HG02938 (cell line): ENCODE data around the gene ZP3.
"Not testable (repeated sequence)": the region's sequence is repeated elsewhere in the genome, so short reads cannot be mapped to it uniquely, and the experiment has no call there.

Experiments
- ATAC-seq: cut with Tn5 transposase; IDR thresholded peaks from one replicate; pipeline ENCODE4 v1.9.1; 2021; ENCODE audit warnings: mild to moderate bottlenecking, moderate library complexity; ENCODE audit not compliant: unreplicated experiment

Gene ZP3

DNA sequence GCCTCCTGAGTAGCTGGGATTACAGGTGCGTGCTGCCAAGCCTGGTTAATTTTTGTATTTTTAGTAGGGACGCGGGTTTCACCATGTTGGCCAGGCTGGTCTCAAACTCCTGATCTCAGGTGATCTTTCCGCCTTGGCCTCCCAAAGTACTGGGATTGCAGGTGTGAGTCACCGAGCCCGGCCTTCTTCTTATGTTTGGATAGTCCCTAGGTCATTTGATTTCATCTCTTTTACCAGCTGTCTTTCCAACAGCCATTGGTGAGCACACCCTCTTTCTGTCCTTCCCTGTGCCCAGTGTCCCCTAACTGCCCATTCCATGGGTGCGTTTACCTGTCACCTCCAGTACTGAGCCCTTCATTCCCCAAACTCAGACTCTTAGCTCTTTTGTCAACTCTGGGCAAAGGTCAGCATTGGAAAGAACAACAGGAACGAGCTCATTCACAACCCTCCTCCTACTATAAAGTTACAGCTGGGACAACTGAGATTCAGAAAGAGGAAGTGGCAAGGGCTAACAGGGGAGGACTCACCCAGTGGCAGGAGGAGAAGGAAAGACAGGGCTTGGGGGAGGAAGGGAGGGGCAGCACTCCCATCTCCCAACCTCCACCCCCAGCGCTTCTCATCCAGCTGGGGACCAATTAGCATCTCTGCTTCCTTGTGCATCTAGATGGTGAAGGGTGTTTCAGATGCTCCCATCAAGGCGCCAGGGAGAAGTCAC is 20.8 kb upstream of the ZP3 start:
- ATAC-seq, result no peak

GRCh38 chr7:76405738-76406137 is 19.0 kb upstream of the ZP3 start:
- no peak for ATAC-seq

- no peak for ATAC-seq
Measured at GRCh38 chr7:76407718-76408117, 17.0 kb upstream of the ZP3 start.

DNA sequence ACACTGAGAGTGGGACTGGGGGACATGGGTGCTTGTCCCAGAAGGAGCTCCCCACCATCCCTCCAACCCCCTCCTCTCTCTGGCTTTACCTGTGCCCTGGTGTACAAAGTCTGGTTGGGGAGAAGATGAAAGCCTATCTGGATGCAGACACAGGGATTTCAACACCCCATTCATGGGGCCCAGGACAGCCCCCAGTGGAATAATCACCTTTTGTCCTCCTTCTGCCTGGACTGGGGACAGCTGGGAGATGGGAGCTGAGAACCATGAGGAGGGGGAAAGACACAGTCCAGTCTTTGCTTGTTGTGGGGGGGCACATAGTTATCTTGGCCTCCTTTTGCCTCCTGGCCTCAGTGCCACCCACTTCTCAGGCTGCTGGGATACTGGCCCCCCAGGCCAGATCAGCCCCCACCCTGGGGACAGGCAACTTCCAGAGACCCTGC is 16.6 kb upstream of the ZP3 start:
- ATAC-seq, result no peak

DNA sequence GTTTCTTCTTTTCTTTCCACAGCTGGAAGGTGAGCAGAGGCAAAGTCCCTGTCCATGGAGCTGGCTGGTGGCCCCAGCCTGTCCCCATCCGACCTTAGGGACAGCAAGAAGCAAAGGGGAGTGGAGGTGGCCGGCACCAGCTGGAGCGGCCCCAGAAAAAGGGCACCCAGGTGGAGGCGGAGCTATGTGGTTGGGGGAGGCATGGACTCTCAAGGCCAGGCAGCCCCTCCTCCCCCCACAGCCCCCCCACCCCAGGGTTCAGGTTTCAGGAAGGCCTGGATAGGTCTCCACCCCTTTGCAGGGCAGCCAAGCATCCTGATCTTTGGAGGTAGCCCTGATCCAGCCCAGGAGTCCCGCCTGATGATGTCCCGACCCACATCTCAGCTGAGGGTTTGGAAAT is 15.2 kb upstream of the ZP3 start, which contains the start of gene SSC4D:
TSS of gene SSC4D (minus strand) at position 161 of the 400 bp plus-strand sequence. CDS start 5,258 bp downstream, outside the sequence.
- ATAC-seq, result no peak

DNA sequence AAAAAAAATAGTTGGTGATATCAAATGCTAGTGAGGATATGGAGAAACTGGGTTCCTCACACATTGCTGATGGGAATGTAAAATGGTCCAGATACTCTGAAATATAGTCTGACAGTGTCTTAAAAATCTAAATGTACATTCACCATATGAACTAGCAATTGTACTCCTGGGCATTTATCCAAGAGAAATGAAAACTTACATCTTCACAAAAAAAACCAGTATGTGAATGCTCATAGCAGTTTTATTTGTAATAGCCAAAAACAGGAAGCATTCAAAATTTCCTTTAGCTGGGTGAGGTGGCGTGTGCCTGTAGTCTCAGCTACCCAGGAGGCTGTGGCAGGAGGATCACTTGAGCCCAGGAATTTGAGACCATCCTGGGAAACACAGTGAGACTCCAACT is 13.1 kb upstream of the ZP3 start:
- ATAC-seq, result no peak

DNA sequence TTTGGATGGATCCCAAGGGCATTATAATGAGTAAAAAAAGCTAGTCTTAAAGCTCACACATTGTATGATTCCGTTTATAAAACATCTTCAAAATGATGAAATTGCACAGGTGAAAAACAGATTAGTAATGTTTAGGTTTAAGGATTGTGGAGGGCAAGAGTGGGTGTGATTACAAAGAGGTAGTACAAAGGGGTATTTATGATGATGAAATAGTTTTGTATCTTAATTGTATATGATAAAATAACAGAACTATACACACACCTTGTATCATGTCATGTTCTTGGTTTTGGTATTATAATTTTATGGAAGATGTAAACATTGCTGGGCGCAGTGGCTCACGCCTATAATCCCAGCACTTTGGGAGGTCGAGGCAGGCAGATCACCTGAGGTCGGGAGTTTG is 12.5 kb upstream of the ZP3 start:
- ATAC-seq, result no peak

GRCh38 chr7:76417654-76418310 is 7.0 kb upstream of the ZP3 start:
- ATAC-seq, result not testable (repeated sequence)

GRCh38 chr7:76421097-76421496 is 3.7 kb upstream of the ZP3 start:
- ATAC-seq, result not testable (repeated sequence)

GRCh38 chr7:76423666-76424412 is 911 bp upstream of the ZP3 start:
- ATAC-seq, result no peak

DNA sequence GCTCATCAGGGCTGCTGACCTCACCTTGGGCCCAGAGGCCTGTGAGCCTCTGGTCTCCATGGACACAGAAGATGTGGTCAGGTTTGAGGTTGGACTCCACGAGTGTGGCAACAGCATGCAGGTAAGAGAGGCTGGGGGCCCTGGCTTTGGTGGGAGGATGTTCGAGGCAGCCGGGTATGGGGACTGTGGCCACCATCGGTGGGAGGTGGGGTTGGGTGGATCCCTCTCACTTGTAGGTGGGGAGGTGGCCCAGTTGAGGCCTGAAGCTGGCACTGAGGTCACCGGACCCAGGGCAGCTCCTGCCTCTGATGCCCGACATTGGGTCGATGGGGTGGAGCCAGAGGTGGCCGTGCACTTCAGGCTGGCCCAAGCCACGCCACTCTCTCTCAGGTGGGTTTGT is 406 bp downstream of the ZP3 start:
- ATAC-seq, result no peak

- ATAC-seq, result not testable (repeated sequence)
Measured at GRCh38 chr7:76425558-76425957, 808 bp downstream of the ZP3 start.

DNA sequence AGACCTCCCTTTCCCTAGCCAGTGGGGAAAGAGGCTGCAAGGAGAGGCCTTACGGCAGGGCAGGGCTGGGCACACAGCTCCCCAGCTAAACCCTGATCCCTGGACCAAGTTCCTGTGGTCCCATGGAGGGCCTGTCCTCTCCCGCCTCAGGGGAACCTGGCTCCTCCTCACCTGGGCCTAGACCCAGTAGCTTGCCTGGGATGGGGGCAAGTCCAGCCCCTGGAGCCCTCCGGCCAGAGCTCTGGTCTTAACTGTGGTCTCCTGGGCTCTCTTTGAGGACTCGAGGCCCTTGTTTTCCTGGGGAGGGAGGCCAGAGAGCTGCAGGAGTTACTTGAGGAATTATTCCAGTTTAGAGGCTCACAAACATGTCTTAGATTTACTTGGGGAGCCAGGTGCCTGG is 1.5 kb downstream of the ZP3 start:
- no peak for ATAC-seq

- no peak for ATAC-seq
Measured at GRCh38 chr7:76427635-76428034, 2.9 kb downstream of the ZP3 start.

DNA sequence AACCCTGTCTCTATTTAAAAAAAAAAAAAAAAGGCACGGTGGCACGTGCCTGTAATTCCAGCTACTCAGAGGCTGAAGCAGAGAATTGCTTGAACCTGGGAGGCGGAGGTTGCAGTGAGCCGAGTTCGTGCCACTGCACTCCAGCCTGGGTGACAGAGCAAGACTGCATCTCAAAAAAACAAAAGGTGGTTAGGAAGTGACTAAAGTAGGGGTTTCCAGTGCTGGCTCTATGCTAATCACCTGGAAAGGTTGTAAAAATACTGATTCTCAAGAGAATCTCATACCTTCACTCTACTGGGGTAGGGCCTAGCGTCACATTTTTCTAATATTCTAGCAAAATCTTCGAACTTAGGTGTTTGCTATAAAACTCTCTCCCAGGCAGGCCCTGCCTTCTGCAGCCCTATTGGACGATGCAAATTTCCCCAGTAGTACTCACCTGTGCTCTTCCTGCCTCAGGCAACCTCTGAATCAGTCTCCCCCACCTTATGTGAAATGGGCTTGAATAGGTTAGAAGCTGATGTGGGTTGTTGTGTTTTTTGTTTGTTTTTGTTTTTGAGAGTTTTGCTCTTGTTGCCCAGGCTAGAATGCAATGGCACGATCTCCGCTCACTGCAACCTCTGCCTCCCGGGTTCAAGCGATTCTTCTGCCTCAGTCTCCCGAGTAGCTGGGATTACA is 3.5 kb downstream of the ZP3 start:
- ATAC-seq, result no peak

- no peak for ATAC-seq
Measured at GRCh38 chr7:76428868-76429805, 4.4 kb downstream of the ZP3 start.

GRCh38 chr7:76430211-76430610 is 5.5 kb downstream of the ZP3 start:
- no peak for ATAC-seq

DNA sequence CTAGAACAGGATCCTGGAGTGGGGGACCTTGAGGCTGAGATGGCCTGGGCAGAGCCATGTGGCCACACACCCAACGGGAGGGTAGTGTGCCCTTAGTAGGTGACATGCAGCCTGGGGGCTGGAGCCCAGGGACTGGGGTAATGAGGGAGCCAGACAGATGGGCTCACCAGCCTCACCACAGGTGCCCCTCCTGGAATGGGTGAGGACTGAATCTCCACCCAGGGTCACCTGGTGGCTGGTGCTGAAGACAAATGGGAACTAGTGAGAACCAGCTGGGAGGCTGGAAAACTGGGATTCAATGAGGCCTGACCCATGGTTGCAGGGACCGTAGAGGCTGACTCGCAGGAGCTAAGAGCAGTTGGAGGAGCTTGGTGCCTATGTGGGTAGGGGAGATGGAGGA is 6.1 kb downstream of the ZP3 start:
- ATAC-seq, result no peak

DNA sequence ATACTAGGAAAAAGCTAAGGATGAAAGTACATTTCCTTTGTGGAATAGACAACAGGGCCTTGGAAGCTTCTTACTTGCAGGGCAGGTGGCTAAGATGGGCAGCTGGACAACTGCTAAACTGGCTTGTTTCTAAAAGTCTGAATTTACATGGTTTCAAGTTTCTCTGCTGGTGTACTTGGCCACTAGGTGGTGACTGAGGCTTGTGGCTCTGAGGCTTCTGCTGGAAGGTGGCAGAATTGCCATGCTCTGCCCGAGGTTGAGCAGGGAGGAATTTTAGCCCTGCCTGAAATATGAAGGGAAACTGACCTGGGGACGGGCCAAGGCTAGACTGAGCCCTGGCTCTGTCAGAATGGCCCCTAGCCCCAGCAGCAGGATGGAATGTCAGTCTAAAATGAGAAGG is 13.1 kb downstream of the ZP3 start:
- ATAC-seq, result peak; percentile 75
